SK-N-MC (cell line): ENCODE data around the gene TMEM11.

ENCODE experiments used
- EZH2 ChIP-seq: fragments of 200-600 bp; sonication (generic); IDR thresholded peaks from one replicate; pipeline ENCODE4 v1.6.1; 2017; ENCODE audit warnings: antibody characterized with exemption
- FOXP2 ChIP-seq: optimal IDR thresholded peaks from 2 replicates; pipeline ENCODE3; 2011; ENCODE audit warnings: mild to moderate bottlenecking, moderate library complexity; ENCODE audit not compliant: insufficient read depth; ENCODE audit errors: extremely low read length, control extremely low read depth
- POLR2AphosphoS5 ChIP-seq: IDR thresholded peaks from 2 replicates; pipeline ENCODE4 v1.6.1; 2012; ENCODE audit warnings: mild to moderate bottlenecking, low read depth, low read length, borderline replicate concordance

GRCh38 chr17:21235921-21236320 lies 22.0 kb upstream of the TMEM11 start:
- TF ChIP-seq POLR2AphosphoS5 (no peak), EZH2 (no peak), FOXP2 (no peak)
